ENCODE measurements around the gene EVI5L. TPM values are rescaled to one million over a fixed set of nuclear protein-coding genes. Genes with fewer than 3 reads are reported as not detected.
A peak's percentile ranks its signal among the peaks of the same experiment; 100 is the strongest.

The EVI5L gene
- polyA plus RNA-seq, 1 of the 3 experiments (the other 2 are of a cell fraction): 9.7 TPM

DNA sequence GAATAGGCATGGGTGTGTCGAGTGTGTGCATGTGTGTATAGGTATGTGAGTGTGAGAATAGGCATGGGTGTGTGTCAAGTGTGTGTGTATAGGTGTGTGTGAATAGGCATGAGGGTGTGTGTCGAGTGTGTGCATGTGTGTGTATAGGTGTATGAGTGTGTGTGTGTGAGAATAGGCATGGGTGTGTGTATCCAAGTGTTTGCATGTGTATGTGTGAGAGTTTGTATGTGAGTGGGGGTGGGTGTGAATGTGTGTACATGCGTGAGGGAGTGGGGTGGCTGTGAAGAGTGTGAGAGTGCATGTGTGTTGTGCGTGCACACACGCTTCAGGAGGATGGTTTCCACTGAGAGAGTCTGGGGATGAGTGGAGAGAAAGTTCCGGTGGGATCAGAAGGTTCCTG is 13.5 kb downstream of the EVI5L start:
- Histone ChIP-seq H3K27ac (ENCODE audit: low read depth in 2 of 2, low read length in 1 of 2) (no peak overlapping the region), H3K9ac (no peak overlapping the region), H3K27me3 (ENCODE audit: insufficient read depth) (no peaks in the 10 kb centered on the region), H3F3A (replicated peaks; ENCODE audit: insufficient read depth) (peaks cover 7% of the 10 kb centered on the region), H3K4me2 (no peak overlapping the region), H3K4me3 (ENCODE audit: low read depth in 2 of 2, low read length in 1 of 2) (no peak overlapping the region), H3K79me2 (ENCODE audit: insufficient read depth) (no peaks in the 10 kb centered on the region), H3K9me3 (no peaks in the 10 kb centered on the region), H3K36me3 (replicated peaks in 1 of 2; ENCODE audit: control insufficient read depth in 1 of 2, insufficient read depth in 2 of 2, low read length in 1 of 2) (no peaks in the 10 kb centered on the region), H2AFZ (ENCODE audit: low read depth) (no peak overlapping the region), H3K4me1 (ENCODE audit: control insufficient read depth in 1 of 2, insufficient read depth in 2 of 2, low read depth in 1 of 2, low read length in 1 of 2) (no peaks in the 10 kb centered on the region), H4K20me1 (ENCODE audit: insufficient read depth) (no peaks in the 10 kb centered on the region), H3K9me2 (no peaks in the 10 kb centered on the region)
- ChIA-PET POLR2A (no interaction called here), CTCF (interaction anchor here (1.3 kb wide), 1 partner anchor 101 kb away, joined by 3 read pairs; no protein-coding TSS in a partner anchor)
- DNase-seq: peak; percentile 12
- TF ChIP-seq RFX5 (IDR thresholded peaks at IDR 0.05; ENCODE audit: low read length) (no peak), SMC3 (IDR thresholded peaks at IDR 0.05; ENCODE audit: low read depth, low read length) (no peak), MXI1 (IDR thresholded peaks at IDR 0.05; ENCODE audit: low read depth, low read length) (no peak), POLR2AphosphoS5 (IDR thresholded peaks at IDR 0.05; ENCODE audit: low read depth, low read length) (no peak), YY1 (IDR thresholded peaks at IDR 0.05; ENCODE audit: low read depth) (no peak), TEAD4 (IDR thresholded peaks at IDR 0.05; ENCODE audit: borderline replicate concordance, insufficient read depth) (no peak), NFIC (IDR thresholded peaks at IDR 0.05; ENCODE audit: borderline replicate concordance) (no peak), FOSL2 (IDR thresholded peaks at IDR 0.05; ENCODE audit: borderline replicate concordance, low read depth) (no peak), EP300 (IDR thresholded peaks at IDR 0.05; ENCODE audit: borderline replicate concordance in 1 of 2, low read depth in 1 of 2, low read length in 1 of 2) (no peak)
- TF ChIP-seq, protein P1, sequence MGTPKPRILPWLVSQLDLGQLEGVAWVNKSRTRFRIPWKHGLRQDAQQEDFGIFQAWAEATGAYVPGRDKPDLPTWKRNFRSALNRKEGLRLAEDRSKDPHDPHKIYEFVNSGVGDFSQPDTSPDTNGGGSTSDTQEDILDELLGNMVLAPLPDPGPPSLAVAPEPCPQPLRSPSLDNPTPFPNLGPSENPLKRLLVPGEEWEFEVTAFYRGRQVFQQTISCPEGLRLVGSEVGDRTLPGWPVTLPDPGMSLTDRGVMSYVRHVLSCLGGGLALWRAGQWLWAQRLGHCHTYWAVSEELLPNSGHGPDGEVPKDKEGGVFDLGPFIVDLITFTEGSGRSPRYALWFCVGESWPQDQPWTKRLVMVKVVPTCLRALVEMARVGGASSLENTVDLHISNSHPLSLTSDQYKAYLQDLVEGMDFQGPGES (IDR thresholded peaks at IDR 0.05; ENCODE audit: low read depth, low read length): no peak
- TF ChIP-seq, protein P2, sequence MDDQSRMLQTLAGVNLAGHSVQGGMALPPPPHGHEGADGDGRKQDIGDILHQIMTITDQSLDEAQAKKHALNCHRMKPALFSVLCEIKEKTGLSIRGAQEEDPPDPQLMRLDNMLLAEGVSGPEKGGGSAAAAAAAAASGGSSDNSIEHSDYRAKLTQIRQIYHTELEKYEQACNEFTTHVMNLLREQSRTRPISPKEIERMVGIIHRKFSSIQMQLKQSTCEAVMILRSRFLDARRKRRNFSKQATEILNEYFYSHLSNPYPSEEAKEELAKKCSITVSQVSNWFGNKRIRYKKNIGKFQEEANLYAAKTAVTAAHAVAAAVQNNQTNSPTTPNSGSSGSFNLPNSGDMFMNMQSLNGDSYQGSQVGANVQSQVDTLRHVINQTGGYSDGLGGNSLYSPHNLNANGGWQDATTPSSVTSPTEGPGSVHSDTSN (IDR thresholded peaks at IDR 0.05): no peak
- WGBS (ENCODE audit: low lambda C conversion rate): 81% methylated on average over 6 of the region's 6 CpGs

DNA sequence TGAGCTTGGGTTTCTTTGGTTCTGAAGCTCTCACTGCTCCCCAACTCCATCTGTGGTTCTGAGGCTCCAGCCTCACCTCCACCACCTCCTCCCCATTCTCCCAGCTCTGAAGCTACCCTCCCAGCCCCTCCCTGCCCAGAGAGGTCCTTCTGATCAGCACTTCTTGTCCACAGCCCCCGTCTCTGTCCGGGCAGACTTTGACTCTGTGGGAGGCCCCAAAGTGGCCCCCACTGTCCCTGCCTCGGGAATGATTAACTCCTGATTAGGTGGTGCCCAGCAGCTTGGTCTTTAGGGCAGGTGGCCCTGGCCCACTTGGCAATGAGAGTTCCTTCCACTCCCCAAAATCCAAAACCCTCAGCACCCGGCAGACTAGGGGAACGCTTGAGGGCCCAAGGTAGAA is 14.4 kb downstream of the EVI5L start:
- POLR2A ChIA-PET: interaction anchor here (0.6 kb wide), 1 partner anchor 276 kb away, joined by 4 read pairs; no protein-coding TSS in a partner anchor
- Histone ChIP-seq H3K79me2 (ENCODE audit: insufficient read depth) (no peaks in the 10 kb centered on the region), H3K9me3 (no peaks in the 10 kb centered on the region), H4K20me1 (ENCODE audit: insufficient read depth) (no peaks in the 10 kb centered on the region), H3F3A (replicated peaks; ENCODE audit: insufficient read depth) (peaks cover 7% of the 10 kb centered on the region), H3K27ac (ENCODE audit: low read depth in 2 of 2, low read length in 1 of 2) (no peak overlapping the region), H2AFZ (ENCODE audit: low read depth) (no peak overlapping the region), H3K9me2 (no peaks in the 10 kb centered on the region), H3K36me3 (replicated peaks in 1 of 2; ENCODE audit: control insufficient read depth in 1 of 2, insufficient read depth in 2 of 2, low read length in 1 of 2) (no peaks in the 10 kb centered on the region), H3K4me2 (no peak overlapping the region), H3K27me3 (ENCODE audit: insufficient read depth) (no peaks in the 10 kb centered on the region), H3K4me1 (ENCODE audit: control insufficient read depth in 1 of 2, insufficient read depth in 2 of 2, low read depth in 1 of 2, low read length in 1 of 2) (no peaks in the 10 kb centered on the region), H3K9ac (no peak overlapping the region), H3K4me3 (ENCODE audit: low read depth in 2 of 2, low read length in 1 of 2) (no peak overlapping the region)
- 82% methylated on average over 4 of the region's 5 CpGs for WGBS (ENCODE audit: low lambda C conversion rate)
- CTCF ChIA-PET: interaction anchor here (1.1 to 1.3 kb wide), 2 partner anchors 9 to 100 kb away, joined by 3 to 4 read pairs; no protein-coding TSS in a partner anchor
- TF ChIP-seq TCF12 (IDR thresholded peaks at IDR 0.05): no peak
- TF ChIP-seq RAD21 (IDR thresholded peaks at IDR 0.05; ENCODE audit: low read length): no peak
- TF ChIP-seq MEF2A (IDR thresholded peaks at IDR 0.05; ENCODE audit: borderline replicate concordance, low read depth): no peak
- no peak for TF ChIP-seq RXRA (IDR thresholded peaks at IDR 0.05; ENCODE audit: borderline replicate concordance, low read depth)
- TF ChIP-seq, protein P3, sequence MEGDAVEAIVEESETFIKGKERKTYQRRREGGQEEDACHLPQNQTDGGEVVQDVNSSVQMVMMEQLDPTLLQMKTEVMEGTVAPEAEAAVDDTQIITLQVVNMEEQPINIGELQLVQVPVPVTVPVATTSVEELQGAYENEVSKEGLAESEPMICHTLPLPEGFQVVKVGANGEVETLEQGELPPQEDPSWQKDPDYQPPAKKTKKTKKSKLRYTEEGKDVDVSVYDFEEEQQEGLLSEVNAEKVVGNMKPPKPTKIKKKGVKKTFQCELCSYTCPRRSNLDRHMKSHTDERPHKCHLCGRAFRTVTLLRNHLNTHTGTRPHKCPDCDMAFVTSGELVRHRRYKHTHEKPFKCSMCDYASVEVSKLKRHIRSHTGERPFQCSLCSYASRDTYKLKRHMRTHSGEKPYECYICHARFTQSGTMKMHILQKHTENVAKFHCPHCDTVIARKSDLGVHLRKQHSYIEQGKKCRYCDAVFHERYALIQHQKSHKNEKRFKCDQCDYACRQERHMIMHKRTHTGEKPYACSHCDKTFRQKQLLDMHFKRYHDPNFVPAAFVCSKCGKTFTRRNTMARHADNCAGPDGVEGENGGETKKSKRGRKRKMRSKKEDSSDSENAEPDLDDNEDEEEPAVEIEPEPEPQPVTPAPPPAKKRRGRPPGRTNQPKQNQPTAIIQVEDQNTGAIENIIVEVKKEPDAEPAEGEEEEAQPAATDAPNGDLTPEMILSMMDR (IDR thresholded peaks at IDR 0.05): no peak
- no peak for TF ChIP-seq RCOR1 (IDR thresholded peaks at IDR 0.05; ENCODE audit: low read length)
- TF ChIP-seq, protein P4, sequence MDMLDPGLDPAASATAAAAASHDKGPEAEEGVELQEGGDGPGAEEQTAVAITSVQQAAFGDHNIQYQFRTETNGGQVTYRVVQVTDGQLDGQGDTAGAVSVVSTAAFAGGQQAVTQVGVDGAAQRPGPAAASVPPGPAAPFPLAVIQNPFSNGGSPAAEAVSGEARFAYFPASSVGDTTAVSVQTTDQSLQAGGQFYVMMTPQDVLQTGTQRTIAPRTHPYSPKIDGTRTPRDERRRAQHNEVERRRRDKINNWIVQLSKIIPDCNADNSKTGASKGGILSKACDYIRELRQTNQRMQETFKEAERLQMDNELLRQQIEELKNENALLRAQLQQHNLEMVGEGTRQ (IDR thresholded peaks at IDR 0.05; ENCODE audit: borderline replicate concordance, low read depth, low read length): no peak
- no peak for TF ChIP-seq TAF1 (IDR thresholded peaks at IDR 0.05; ENCODE audit: borderline replicate concordance, low read depth, low read length)
- TF ChIP-seq FOXM1 (IDR thresholded peaks at IDR 0.05; ENCODE audit: low read depth): no peak
- no peak for TF ChIP-seq CHD2 (IDR thresholded peaks at IDR 0.05; ENCODE audit: low read length, partially characterized antibody)
- TF ChIP-seq, protein P5, sequence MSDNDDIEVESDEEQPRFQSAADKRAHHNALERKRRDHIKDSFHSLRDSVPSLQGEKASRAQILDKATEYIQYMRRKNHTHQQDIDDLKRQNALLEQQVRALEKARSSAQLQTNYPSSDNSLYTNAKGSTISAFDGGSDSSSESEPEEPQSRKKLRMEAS (IDR thresholded peaks at IDR 0.05; ENCODE audit: low read depth): no peak
- DNase-seq: no peak
